ENCODE measurements around the gene RALGAPA2.

DNA sequence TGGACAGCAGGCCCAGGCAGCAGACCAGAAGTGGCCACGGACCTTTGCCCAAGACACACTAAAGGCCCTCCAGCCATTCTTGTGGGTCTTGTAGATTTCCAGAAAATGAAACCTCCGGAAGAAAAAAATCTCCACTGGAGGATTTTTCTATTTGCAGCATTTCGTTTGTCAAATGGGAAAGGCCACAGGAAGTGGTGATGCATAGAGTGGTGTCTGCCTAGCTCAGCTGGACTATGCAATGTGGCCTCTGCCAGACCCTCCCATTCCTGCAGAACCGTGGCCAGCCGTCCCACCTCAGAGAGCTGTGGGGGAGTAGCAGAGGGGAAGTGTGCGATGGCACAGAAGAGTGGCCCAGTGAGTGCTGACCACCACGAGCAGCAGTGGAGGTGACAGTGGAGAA is 368.5 kb downstream of the RALGAPA2 start:
- no peak for TF ChIP-seq POLR2A (IDR thresholded peaks at IDR 0.05; ENCODE audit: low read length)
- no peak for TF ChIP-seq GATA1 (IDR thresholded peaks at IDR 0.05; ENCODE audit: low read depth, low read length)
